ENCODE results near the gene CCDC85C. TPM values are rescaled to one million over a fixed set of nuclear protein-coding genes. Genes with fewer than 3 reads are reported as not detected.

The CCDC85C gene
- total and polyA plus RNA-seq, 10 of the 15 experiments (the other 5 are each of a cell fraction or from before 2014, with no cell fraction given) = 0.03 to 3.6 (median 1.1) TPM

GRCh38 chr14:99603471-99604277, at the start of gene CCDC85C (continued):
- TF ChIP-seq ZNF687 (IDR thresholded peaks at IDR 0.05) (peak; percentile 54; the same call in 1 of the 2 replicates), NR2C1 (IDR thresholded peaks at IDR 0.05) (no peak), RAD51 (IDR thresholded peaks at IDR 0.05) (no peak), BCLAF1 (IDR thresholded peaks at IDR 0.05) (no peak), DPF2 (IDR thresholded peaks at IDR 0.05) (peak; percentile 19; the same call in 1 of the 2 replicates), KDM1A (IDR thresholded peaks at IDR 0.05; ENCODE audit: borderline replicate concordance) (no peak), IKZF1 (conservative IDR thresholded peaks at IDR 0.05) (peak; percentile 15), NKRF (conservative IDR thresholded peaks at IDR 0.05) (0 out of 2 replicates have a peak, but pooled peaks have one; percentile 21), LARP7 (IDR thresholded peaks at IDR 0.05) (peak; percentile 27; the same call in 1 of the 2 replicates), POLR2A (IDR thresholded peaks at IDR 0.05; ENCODE audit: low read depth, low read length) (peak; percentile 40; the same call in 1 of the 2 replicates)

Data from GM12878 (cell line).